Common myeloid progenitor, CD34-positive (primary cell): ENCODE results near the gene MS4A8.

Source experiments
- CTCF ChIA-PET: fragments of 350-600 bp; sonication (Branson Sonifier 250); formaldehyde crosslinking; loops from one replicate; lab custom pipeline; 2021; ENCODE audit warnings: antibody characterized with exemption; lab: Charles Lee
- POLR2A ChIA-PET: fragments of 350-600 bp; sonication (Branson Sonifier 250); formaldehyde crosslinking; loops from one replicate; lab custom pipeline; 2021; ENCODE audit warnings: antibody characterized with exemption; lab: Charles Lee
- DNase-seq, 3 donors: peaks; one replicate each; pipeline versions ENCODE4 v3.0.0 to v3.0.0-alpha.2; 2013
- H3K27ac ChIP-seq, 2 experiments: 1 replicate in 1 of 2; 2 replicates in 1 of 2; pipeline ENCODE4 v1.7.0; 2013; ENCODE audit warnings: inconsistent platforms in 2 of 2, low read length in 2 of 2, mild to moderate bottlenecking in 2 of 2, low read depth in 1 of 2, moderate library complexity in 1 of 2; ENCODE audit not compliant: severe bottlenecking in 2 of 2, insufficient read depth in 1 of 2, poor library complexity in 1 of 2
- H3K27me3 ChIP-seq, 5 experiments: replicated peaks in 2 of 5; 1 replicate in 3 of 5; 2 replicates in 2 of 5; pipeline versions ENCODE4 v1.6.1 to v1.7.0; 2013; ENCODE audit warnings: low read length in 4 of 5, mild to moderate bottlenecking in 2 of 5, moderate library complexity in 2 of 5, inconsistent platforms in 1 of 5; ENCODE audit not compliant: insufficient read depth in 5 of 5, control insufficient read depth in 4 of 5
- H3K36me3 ChIP-seq, 4 experiments: 1 replicate in 2 of 4; 2 replicates in 2 of 4; pipeline versions ENCODE4 v1.6.1 to v1.7.0; 2013; ENCODE audit warnings: low read length in 3 of 4, control low read depth in 1 of 4, mild to moderate bottlenecking in 1 of 4; ENCODE audit not compliant: control insufficient read depth in 4 of 4, insufficient read depth in 4 of 4
- H3K4me1 ChIP-seq, 4 experiments: 1 replicate in 3 of 4; 2 replicates in 1 of 4; pipeline versions ENCODE4 v1.6.1 to v1.7.1; 2013; ENCODE audit warnings: low read length in 3 of 4, mild to moderate bottlenecking in 3 of 4, control low read depth in 1 of 4, inconsistent platforms in 1 of 4, moderate library complexity in 1 of 4; ENCODE audit not compliant: control insufficient read depth in 4 of 4, insufficient read depth in 4 of 4; ENCODE audit errors: control extremely low read depth in 1 of 4
- H3K4me3 ChIP-seq, 7 experiments: 1 replicate in 4 of 7; 2 replicates in 3 of 7; pipeline versions ENCODE4 v1.5.1 to v1.7.0; 2013; ENCODE audit warnings: mild to moderate bottlenecking in 7 of 7, low read length in 6 of 7, moderate library complexity in 6 of 7, inconsistent platforms in 2 of 7, low read depth in 2 of 7, control low read depth in 1 of 7; ENCODE audit not compliant: insufficient read depth in 4 of 7, control insufficient read depth in 1 of 7; ENCODE audit errors: extremely low read depth in 1 of 7
- H3K9me3 ChIP-seq, 5 experiments: 1 replicate in 4 of 5; 2 replicates in 1 of 5; pipeline versions ENCODE4 v1.6.1 to v1.7.1; 2013; ENCODE audit warnings: low read length in 4 of 5, mild to moderate bottlenecking in 2 of 5, inconsistent platforms in 1 of 5, low read depth in 1 of 5, moderate library complexity in 1 of 5; ENCODE audit not compliant: control insufficient read depth in 4 of 5, insufficient read depth in 2 of 5; ENCODE audit errors: control extremely low read depth in 1 of 5
- WGBS: methylation state at CpG from one replicate; pipeline ENCODE4 v1.1.5; 2013; ENCODE audit not compliant: insufficient coverage; 5-methylcytosine and 5-hydroxymethylcytosine counted together

Gene MS4A8

DNA sequence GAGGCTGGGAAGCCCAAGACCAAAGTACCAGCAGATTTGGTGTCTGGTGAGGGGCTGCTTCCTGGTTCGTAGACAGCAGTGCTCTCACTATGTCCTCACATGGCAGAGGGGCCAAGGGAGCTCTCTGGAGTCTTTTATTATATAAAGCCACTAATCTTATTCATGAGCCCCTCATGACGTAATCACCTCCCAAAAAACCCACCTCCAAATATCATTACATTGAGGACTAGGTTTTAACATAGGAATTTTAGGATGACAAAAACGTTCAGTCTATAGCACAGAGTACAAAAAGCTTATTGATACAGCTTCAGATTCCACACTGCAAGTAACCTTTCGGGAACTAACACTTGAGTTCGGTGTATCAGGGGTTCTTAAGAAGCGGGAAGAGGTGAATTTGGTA is 21.0 kb downstream of the MS4A8 start:
- no peaks in the 10 kb centered on the region for H3K36me3 ChIP-seq
- H3K9me3 ChIP-seq, result peaks cover 0 to 13% (median 7%) of the 10 kb centered on the region in 5 experiments
- 86% methylated on average over 5 of the region's 6 CpGs for WGBS
- H3K27me3 ChIP-seq, result peaks cover 0 to 6% (median 4%) of the 10 kb centered on the region in 5 experiments
- POLR2A ChIA-PET, result no interaction called here
- CTCF ChIA-PET, result no interaction called here
- H3K4me1 ChIP-seq, result no peaks in the 10 kb centered on the region
- H3K27ac ChIP-seq, result no peak overlapping the region
- no peak for DNase-seq
- no peak overlapping the region for H3K4me3 ChIP-seq

DNA sequence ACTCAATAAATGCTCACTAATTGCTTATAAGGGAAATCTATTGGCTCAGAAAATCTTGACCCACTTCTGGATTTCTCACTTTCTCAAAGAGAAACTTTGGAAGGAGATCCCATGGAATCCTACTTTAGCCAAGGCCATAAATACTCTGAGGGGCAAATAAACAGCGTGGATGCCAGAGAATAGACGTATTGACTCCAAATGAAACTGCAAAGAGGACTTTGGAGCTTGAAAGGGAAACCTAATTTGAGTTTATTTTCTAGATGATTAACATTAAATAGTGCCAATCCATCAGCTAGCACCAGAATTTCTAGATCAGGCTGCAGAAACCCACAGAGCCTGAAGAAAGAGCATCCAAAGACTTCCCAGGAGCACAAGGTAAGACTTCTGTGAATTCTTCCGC is 25.0 kb downstream of the MS4A8 start, which contains the start of gene MS4A18:
TSS of gene MS4A18 (plus strand) at position 301 of the 400 bp plus-strand sequence.
- no peaks in the 10 kb centered on the region for H3K4me1 ChIP-seq
- CTCF ChIA-PET, result no interaction called here
- no peaks in the 10 kb centered on the region for H3K36me3 ChIP-seq
- H3K4me3 ChIP-seq, result no peak within 1 kb of the TSS
- no peak within 1 kb of the TSS for H3K27ac ChIP-seq
- H3K9me3 ChIP-seq, result peaks cover 0 to under 1% (median 0%) of the 10 kb centered on the region in 5 experiments
- POLR2A ChIA-PET, result no interaction called here
- 100% methylated on average over 1 of the region's 3 CpGs for WGBS
- H3K27me3 ChIP-seq, result peaks cover 0 to 10% (median 2%) of the 10 kb centered on the region in 5 experiments
- no peak for DNase-seq

DNA sequence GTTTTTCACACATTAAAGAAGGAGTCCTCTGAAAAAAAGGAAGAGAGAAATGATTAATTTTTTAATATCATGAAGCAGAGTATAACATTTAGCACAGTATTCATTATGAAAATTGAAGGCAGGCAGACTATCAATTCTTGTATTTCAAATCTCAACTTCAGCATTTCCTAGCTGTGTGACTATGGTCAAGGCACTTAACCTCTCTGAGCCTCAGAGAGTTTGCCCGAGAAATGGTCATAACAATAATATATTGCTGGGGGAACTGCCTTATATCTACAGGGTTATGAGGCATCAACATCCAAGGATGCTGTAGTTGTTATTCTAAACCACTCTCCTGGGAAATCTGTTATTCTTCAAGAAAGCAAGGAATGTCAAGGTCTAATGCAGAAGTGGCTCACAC is 26.2 kb downstream of the MS4A8 start:
- H3K4me1 ChIP-seq, result no peaks in the 10 kb centered on the region
- no CpG with 5 or more reads among the region's 1 CpG for WGBS
- no peaks in the 10 kb centered on the region for H3K9me3 ChIP-seq
- ChIA-PET CTCF (no interaction called here), POLR2A (no interaction called here)
- peaks cover 0 to 10% (median 2%) of the 10 kb centered on the region in 5 experiments for H3K27me3 ChIP-seq
- H3K27ac ChIP-seq, result no peak overlapping the region
- H3K36me3 ChIP-seq, result no peaks in the 10 kb centered on the region
- H3K4me3 ChIP-seq, result no peak overlapping the region
- DNase-seq, result no peak

DNA sequence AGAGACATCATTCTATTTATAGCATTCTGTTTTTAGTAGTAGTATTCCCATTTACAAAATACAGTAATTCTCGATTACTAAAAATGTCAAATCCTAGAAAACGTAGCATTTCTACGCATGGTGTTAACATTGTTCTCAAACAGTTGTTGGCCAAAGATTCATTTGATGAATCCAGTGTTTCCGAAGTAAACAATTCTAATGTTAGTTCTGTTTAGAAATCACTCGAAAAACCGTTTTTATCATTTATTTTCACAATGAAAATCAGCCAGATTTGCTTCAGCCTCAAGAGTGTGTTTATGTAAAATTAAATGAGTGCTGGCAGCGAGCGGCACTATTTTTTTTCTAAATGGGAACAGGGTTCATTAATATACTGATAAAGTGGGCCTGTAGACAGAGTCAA is 32.2 kb downstream of the MS4A8 start:
- 97% methylated on average over 8 of the region's 8 CpGs for WGBS
- CTCF ChIA-PET, result no interaction called here

DNA sequence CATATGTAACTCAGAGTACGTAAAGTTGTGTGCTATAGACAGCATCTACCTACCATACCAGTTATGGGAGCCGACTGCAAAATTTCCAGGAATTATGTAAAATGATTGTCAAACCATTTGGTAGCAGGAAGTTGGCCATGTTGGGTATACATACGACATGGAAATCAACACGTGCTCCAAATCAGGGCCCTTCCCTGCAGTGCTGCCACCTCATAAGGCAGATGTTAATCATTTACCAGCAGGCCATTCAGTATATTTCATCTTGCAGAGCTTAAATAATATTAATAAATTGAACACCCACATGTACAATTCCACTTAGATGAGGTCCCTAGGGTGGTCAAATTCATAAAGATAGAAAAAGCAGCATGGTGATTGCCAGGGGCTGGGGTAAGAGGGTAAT is 34.9 kb downstream of the MS4A8 start:
- H3K9me3 ChIP-seq, result no peaks in the 10 kb centered on the region
- H3K4me1 ChIP-seq, result no peaks in the 10 kb centered on the region
- H3K36me3 ChIP-seq, result no peaks in the 10 kb centered on the region
- DNase-seq, result no peak
- 100% methylated on average over 2 of the region's 4 CpGs for WGBS
- no peak overlapping the region for H3K27ac ChIP-seq
- H3K4me3 ChIP-seq, result no peak overlapping the region
- ChIA-PET POLR2A (no interaction called here), CTCF (no interaction called here)
- no peaks in the 10 kb centered on the region for H3K27me3 ChIP-seq

More for the DNA sequence above, 32.2 kb downstream of the MS4A8 start:
- POLR2A ChIA-PET, result no interaction called here
- no peak overlapping the region for H3K4me3 ChIP-seq
- H3K36me3 ChIP-seq, result no peaks in the 10 kb centered on the region
- H3K9me3 ChIP-seq, result no peaks in the 10 kb centered on the region
- no peaks in the 10 kb centered on the region for H3K4me1 ChIP-seq
- no peak for DNase-seq
- H3K27me3 ChIP-seq, result peaks cover 0 to 2% (median 0%) of the 10 kb centered on the region in 5 experiments
- H3K27ac ChIP-seq, result no peak overlapping the region

DNA sequence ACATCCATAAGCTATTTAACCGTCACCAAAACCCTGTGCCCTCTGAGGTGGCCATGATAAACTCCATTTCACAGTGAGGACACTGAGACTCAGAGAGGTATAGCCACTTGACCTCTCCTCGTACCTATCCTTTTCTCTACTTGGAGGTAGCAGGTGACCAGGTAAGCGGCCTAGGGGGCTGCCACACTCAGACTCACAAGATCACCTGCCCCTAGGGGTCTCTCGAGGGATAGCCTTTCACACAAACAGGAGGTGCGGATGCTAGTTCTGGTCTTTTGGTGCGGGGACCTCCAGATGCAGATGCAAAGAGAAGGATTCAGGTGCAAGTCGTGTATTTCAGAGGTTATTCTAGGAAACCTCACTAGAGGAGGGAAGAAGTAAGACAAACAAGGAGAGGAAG is 39.7 kb downstream of the MS4A8 start:
- peaks cover 0 to 7% (median 0%) of the 10 kb centered on the region in 5 experiments for H3K27me3 ChIP-seq
- H3K4me1 ChIP-seq, result no peaks in the 10 kb centered on the region
- WGBS, result 82% methylated on average over 4 of the region's 7 CpGs
- no peak overlapping the region for H3K4me3 ChIP-seq
- H3K27ac ChIP-seq, result no peak overlapping the region
- DNase-seq, result no peak
- no peaks in the 10 kb centered on the region for H3K36me3 ChIP-seq
- CTCF ChIA-PET, result interaction anchor here (1.0 to 1.4 kb wide), 2 partner anchors 24 to 38 kb away, joined by 3 read pairs; no protein-coding TSS in a partner anchor
- POLR2A ChIA-PET, result no interaction called here
- peaks cover 0 to 4% (median 0%) of the 10 kb centered on the region in 5 experiments for H3K9me3 ChIP-seq

DNA sequence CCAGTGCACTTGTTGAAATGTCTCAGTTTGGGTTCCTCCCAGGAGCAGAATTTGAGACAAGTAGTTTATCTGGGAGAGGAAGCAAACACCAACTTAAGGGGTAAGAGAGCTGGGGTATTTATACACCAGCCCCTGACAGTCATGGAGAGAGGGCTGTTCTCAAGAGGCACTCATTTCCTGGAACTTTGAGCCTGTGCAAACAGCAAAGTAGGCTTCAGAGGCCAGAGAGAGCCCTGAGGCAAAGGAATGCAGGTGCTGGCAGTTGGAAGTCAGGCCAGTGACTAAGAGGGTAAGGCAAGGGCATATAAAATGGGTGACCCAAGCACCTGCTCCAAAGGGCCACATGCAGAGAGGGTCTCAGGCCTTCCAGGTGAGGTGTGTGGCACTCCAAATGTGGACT is 41.2 kb downstream of the MS4A8 start:
- H3K27ac ChIP-seq, result no peak overlapping the region
- peaks cover 0 to 4% (median 0%) of the 10 kb centered on the region in 5 experiments for H3K9me3 ChIP-seq
- H3K4me3 ChIP-seq, result no peak overlapping the region
- DNase-seq, result no peak
- no peaks in the 10 kb centered on the region for H3K4me1 ChIP-seq
- no peaks in the 10 kb centered on the region for H3K36me3 ChIP-seq
- POLR2A ChIA-PET, result no interaction called here
- peaks cover 0 to 7% (median 0%) of the 10 kb centered on the region in 5 experiments for H3K27me3 ChIP-seq
- CTCF ChIA-PET, result interaction anchor here (1.7 kb wide), 1 partner anchor 13 kb away, joined by 6 read pairs; no protein-coding TSS in a partner anchor
